ENCODE results near the gene FAN1.
A peak's percentile ranks its signal among the peaks of the same experiment; 100 is the strongest.

Gene FAN1

DNA sequence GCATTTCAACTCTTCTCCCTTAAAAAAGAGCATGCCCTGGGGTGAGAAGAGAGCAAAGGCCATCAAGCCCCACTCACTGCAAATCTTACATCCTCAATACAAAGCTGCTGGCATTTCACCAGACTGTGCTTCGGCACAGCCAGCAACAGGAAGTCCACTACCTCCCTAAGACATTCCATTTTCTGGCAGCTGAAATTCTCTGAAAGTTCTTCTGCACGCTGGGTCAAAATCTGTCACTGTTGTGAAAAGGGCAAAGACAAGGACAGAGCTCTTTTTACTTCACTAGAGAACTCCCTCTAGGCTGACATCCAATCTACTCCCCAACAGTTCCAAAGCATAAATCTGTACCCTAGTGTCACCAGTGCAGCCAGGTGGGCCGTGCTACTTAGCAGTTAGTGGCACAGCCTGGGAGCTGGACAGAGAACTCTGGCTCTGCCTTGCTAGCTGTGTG is 81.4 kb downstream of the FAN1 start:
- TF ChIP-seq, protein P1, sequence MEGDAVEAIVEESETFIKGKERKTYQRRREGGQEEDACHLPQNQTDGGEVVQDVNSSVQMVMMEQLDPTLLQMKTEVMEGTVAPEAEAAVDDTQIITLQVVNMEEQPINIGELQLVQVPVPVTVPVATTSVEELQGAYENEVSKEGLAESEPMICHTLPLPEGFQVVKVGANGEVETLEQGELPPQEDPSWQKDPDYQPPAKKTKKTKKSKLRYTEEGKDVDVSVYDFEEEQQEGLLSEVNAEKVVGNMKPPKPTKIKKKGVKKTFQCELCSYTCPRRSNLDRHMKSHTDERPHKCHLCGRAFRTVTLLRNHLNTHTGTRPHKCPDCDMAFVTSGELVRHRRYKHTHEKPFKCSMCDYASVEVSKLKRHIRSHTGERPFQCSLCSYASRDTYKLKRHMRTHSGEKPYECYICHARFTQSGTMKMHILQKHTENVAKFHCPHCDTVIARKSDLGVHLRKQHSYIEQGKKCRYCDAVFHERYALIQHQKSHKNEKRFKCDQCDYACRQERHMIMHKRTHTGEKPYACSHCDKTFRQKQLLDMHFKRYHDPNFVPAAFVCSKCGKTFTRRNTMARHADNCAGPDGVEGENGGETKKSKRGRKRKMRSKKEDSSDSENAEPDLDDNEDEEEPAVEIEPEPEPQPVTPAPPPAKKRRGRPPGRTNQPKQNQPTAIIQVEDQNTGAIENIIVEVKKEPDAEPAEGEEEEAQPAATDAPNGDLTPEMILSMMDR (IDR thresholded peaks at IDR 0.05; ENCODE audit: insufficient read depth, low read length, missing control alignments): no peak
- H3K4me3 ChIP-seq (ENCODE audit: low read depth, low read length): no peak overlapping the region
- no peak for DNase-seq (ENCODE audit: low read depth, low spot score)
- ChIA-PET CTCF (interaction anchor here (7.4 kb wide), 1 partner anchor 143 kb away, joined by 36 read pairs; no protein-coding TSS in a partner anchor), POLR2A (interaction anchor here (1.4 kb wide), 1 partner anchor 11 kb away, joined by 3 read pairs; no protein-coding TSS in a partner anchor)

DNA sequence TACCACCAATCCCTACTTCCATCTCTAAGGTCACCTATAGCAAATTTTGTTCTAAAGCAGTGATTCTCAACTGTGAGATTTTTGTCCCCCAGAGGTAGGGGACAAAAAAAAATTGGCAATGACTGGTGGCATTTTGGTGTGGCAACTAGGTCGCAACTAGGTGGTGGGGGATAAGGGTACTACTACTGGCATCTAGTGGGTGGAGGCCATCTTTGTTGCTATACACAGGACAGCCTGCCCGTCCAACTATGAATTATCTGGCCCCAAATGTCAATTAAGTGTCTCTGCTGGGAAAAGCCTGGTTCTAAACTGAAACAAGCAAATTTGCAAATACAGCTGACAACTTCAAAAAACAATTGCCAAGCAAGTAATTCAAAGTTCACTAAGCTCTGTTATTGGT is 86.3 kb downstream of the FAN1 start:
- no peak for DNase-seq (ENCODE audit: low read depth, low spot score)
- ChIA-PET POLR2A (interaction anchor here (0.5 to 0.6 kb wide), 2 partner anchors 52 to 288 kb away, joined by 3 to 4 read pairs; no protein-coding TSS in a partner anchor), CTCF (interaction anchor here (0.7 to 3.0 kb wide), 3 partner anchors 10 to 139 kb away, joined by 3 to 20 read pairs (median 3); no protein-coding TSS in a partner anchor)
- TF ChIP-seq, protein P1 (IDR thresholded peaks at IDR 0.05; ENCODE audit: insufficient read depth, low read length, missing control alignments): no peak
- peak overlapping the region; percentile 88 for H3K4me3 ChIP-seq (ENCODE audit: low read depth, low read length)

DNA sequence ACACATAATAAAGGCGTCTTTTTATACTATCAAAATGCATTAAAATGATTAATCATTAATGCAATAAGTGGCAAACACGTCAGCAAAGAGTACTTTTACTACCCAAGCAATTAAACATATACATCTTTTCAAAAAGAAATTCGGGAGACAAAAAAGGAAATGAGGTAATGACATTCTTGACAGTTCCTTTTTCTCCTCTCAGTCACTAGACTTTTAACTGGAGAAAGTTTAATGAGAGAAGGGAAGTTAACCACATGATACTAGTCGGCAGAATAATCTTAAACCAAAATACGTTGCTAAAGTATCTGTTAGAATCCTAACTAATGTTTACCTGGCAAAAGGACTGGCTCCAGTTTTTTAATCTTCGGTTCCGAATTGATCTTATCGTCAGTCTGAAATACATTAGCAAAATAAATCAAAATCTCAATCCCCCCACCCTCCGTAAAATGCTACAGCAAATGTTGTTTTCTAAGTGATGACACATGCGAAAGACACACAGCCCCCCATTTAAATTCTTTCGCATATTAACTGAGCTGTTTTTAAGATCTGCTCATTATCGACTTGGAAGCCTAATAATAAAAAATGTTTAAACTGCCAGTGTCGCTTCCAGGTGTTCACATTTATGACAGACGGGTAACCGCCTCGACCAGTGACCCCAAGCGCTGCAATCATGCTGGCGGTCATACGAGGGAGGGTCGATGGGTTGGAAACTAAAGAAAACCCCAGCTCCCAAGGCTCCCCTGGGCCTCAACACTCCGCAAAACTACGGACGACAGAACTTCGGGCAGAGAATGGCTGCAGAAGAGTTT is 86.9 kb downstream of the FAN1 start:
- CTCF ChIA-PET: interaction anchor here (0.7 to 3.0 kb wide), 6 partner anchors 10 to 488 kb away, joined by 3 to 20 read pairs (median 3); no protein-coding TSS in a partner anchor
- TF ChIP-seq, protein P1 (IDR thresholded peaks at IDR 0.05; ENCODE audit: insufficient read depth, low read length, missing control alignments): no peak
- DNase-seq (ENCODE audit: low read depth, low spot score): no peak
- H3K4me3 ChIP-seq (ENCODE audit: low read depth, low read length): peak overlapping the region; percentile 88
- POLR2A ChIA-PET: interaction anchor here (0.5 to 1.4 kb wide), 6 partner anchors 8 to 287 kb away, joined by 3 to 10 read pairs (median 4); no protein-coding TSS in a partner anchor

DNA sequence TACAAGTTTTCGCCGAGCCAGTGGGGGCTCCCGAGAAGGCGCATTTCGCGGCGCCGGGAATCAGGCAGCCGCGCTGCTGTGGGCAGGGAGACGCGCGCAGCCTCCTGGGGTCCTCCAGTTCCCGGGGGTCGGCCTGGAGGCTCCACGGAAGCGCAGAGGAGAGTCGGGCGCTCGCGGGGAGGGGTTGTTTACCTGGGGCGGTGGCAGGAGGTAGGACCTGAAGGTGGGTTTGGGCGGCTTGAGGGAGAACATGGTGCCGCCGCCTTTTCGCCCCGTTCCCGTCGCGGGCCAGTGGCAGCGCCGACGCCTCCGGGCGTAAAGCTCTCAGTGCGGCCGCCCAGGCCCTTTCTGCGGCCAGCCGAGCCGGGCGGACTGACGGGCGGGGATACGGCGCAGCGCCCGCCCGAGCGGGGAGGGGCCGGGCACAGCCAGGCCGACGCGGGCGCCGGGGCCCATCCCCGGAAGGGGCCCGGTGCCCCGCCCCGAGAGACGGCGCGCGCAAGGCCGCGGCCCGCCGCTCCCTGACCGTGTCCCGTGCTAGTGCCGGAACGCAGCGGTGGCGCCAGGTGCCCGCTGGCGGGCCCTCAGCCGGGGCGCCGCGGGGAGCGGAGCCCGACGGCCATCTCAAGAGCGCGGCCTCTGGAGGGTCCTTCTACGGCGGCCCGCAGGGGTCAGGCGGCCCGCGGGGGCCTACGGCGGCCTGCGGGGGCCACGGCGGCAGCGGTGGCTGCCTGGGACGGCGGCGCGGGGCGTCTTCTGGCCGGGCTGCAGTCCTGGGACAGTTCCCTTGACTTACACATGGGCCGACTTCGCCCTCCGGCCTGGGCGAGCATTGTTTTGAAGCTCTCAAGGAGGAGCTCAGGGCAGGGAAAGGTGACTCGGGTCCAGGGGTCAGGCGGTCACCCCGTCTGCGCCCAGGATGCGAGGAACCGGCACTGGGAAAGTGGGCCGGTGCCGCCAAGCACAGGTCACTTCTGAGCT is 87.8 kb downstream of the FAN1 start, which contains the start of gene MTMR10:
Gene MTMR10, minus strand, starts transcription at position 374 of the 981 bp plus-strand sequence. Its CDS starts 122 bp downstream, at position 252.
- ChIA-PET CTCF (interaction anchor here (0.7 to 3.0 kb wide), 7 partner anchors 10 to 497 kb away, joined by 3 to 20 read pairs (median 3); no protein-coding TSS in a partner anchor), POLR2A (interaction anchor here (0.6 to 1.4 kb wide), 7 partner anchors 8 to 138 kb away, joined by 3 to 10 read pairs (median 4); partner anchors contain the start of gene TRPM1)
- DNase-seq (ENCODE audit: low read depth, low spot score): peak; percentile 12
- TF ChIP-seq, protein P1 (IDR thresholded peaks at IDR 0.05; ENCODE audit: insufficient read depth, low read length, missing control alignments): no peak
- H3K4me3 ChIP-seq (ENCODE audit: low read depth, low read length): peak within 1 kb of the TSS; percentile 88

DNA sequence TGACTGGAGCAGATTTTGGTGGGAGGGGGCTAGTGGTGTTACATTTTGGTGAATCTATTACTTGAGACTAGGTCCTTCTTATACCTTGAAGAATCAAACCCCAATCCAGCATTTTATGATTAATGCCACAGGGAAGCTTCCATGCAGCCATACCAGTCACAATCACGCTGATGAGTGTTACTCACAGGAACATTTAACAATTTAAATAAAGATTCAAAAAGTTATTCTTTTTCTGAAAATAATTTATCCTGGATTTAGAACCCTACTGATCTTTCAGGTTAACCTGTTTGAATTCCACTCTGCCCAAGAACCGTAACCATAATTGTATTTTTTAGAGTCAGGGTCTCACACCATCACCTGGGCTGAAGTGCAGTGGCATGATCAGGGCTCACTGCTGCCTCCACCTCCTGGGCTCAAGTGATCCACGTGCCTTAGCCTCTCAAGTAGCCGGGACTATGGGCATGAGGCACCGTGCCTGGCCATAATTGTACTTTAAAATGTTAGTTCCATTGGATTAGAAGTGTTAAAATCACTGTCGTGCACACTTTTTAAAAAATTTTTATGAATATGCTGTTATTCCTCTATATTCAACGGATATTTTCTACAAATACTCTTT is 88.6 kb downstream of the FAN1 start:
- TF ChIP-seq, protein P1 (IDR thresholded peaks at IDR 0.05; ENCODE audit: insufficient read depth, low read length, missing control alignments): no peak
- DNase-seq (ENCODE audit: low read depth, low spot score): no peak
- ChIA-PET POLR2A (interaction anchor here (0.6 kb wide), 2 partner anchors 11 to 112 kb away, joined by 3 to 5 read pairs; no protein-coding TSS in a partner anchor), CTCF (interaction anchor here (0.8 to 3.0 kb wide), 4 partner anchors 9 to 496 kb away, joined by 3 to 20 read pairs (median 4); no protein-coding TSS in a partner anchor)
- H3K4me3 ChIP-seq (ENCODE audit: low read depth, low read length): peak overlapping the region; percentile 88
